ENCODE data around the gene COA8. TPM values are rescaled to one million over a fixed set of nuclear protein-coding genes. Genes with fewer than 3 reads are reported as not detected.

The COA8 gene
- total RNA-seq, 4 donors from 2014 or later, result 25.9 to 50.4 (median 33.6) TPM

GRCh38 chr14:103528587-103529382, 34.0 kb upstream of the COA8 start, which contains the start of gene TRMT61A:
TRMT61A (plus strand) TSS chr14:103529196; CDS start chr14:103529979, 783 bp downstream.
- WGBS, 2 donors, result 1 to 2% methylated on average over 28 to 34 of the region's 70 CpGs
- intact Hi-C loops (cut with DNase I), result no loop called here
- TF ChIP-seq POLR2A (IDR thresholded peaks at IDR 0.05) (peak in 1 of 2 donors; percentile 85), CTCF (IDR thresholded peaks at IDR 0.05) (no peak)
- Histone ChIP-seq H3K4me3 (replicated peaks in 1 of 3) (peak within 1 kb of the TSS; percentile 75 to 81 (median 80)), H3K27me3 (no peaks in the 10 kb centered on the region), H3K36me3 (no peaks in the 10 kb centered on the region), H3K9me3 (no peaks in the 10 kb centered on the region), H3K4me1 (peaks cover 23 to 31% of the 10 kb centered on the region in 2 donors), H3K27ac (peak within 1 kb of the TSS; percentile 92 to 97 (median 93))
- peak; percentile 90 for DNase-seq

GRCh38 chr14:103529383-103530365, 33.1 kb upstream of the COA8 start:
- no peak for DNase-seq
- intact Hi-C loops (cut with DNase I), result no loop called here
- Histone ChIP-seq H3K27me3 (no peaks in the 10 kb centered on the region), H3K36me3 (no peaks in the 10 kb centered on the region), H3K4me3 (replicated peaks in 1 of 3) (peak overlapping the region; percentile 75 to 81 (median 80)), H3K27ac (peak overlapping the region; percentile 41 to 93 (median 92)), H3K4me1 (peaks cover 23 to 31% of the 10 kb centered on the region in 2 donors), H3K9me3 (no peaks in the 10 kb centered on the region)
- WGBS, 2 donors, result 51 to 52% methylated on average over 19 of the region's 42 CpGs
- no peak for TF ChIP-seq POLR2A (IDR thresholded peaks at IDR 0.05)
- TF ChIP-seq CTCF (IDR thresholded peaks at IDR 0.05), result no peak

DNA sequence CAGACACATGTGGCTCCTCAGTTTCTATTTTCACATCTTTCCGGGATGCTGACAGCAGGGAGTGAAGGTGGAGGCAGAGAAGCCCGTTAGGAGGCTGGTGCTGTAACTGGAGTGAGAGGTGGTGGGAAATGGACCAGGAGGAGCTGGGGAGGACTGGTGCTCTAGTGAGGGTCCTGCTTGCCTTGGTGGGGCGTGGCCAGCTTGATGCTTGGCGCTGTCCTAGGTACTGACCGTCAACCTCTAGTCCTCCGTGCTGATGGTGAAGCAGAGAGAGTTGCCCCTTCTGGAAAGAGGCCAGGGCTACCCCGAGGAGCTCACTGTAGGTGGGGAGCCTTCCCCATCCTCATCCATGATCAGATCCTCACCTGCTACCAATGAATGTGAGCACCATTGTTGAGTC, 32.4 kb upstream of the COA8 start:
- intact Hi-C loops (cut with DNase I), result no loop called here
- DNase-seq, result no peak
- Histone ChIP-seq H3K9me3 (no peaks in the 10 kb centered on the region), H3K27me3 (no peaks in the 10 kb centered on the region), H3K27ac (no peak overlapping the region), H3K36me3 (no peaks in the 10 kb centered on the region), H3K4me3 (replicated peaks in 1 of 3) (no peak overlapping the region), H3K4me1 (peaks cover 23 to 31% of the 10 kb centered on the region in 2 donors)
- TF ChIP-seq POLR2A (IDR thresholded peaks at IDR 0.05), result no peak
- TF ChIP-seq CTCF (IDR thresholded peaks at IDR 0.05), result no peak
- 53 to 63% methylated on average over 6 to 7 of the region's 7 CpGs for WGBS, 2 donors

GRCh38 chr14:103530831-103531230, 31.9 kb upstream of the COA8 start:
- TF ChIP-seq POLR2A (IDR thresholded peaks at IDR 0.05) (no peak), CTCF (IDR thresholded peaks at IDR 0.05) (no peak)
- intact Hi-C loops (cut with DNase I), result no loop called here
- no peaks in the 10 kb centered on the region for H3K36me3 ChIP-seq
- WGBS, 2 donors, result 91 to 94% methylated on average over 5 to 10 of the region's 11 CpGs
- H3K9me3 ChIP-seq, result no peaks in the 10 kb centered on the region
- H3K4me1 ChIP-seq, result peaks cover 23 to 31% of the 10 kb centered on the region in 2 donors
- no peak for DNase-seq
- no peak overlapping the region for H3K4me3 ChIP-seq (replicated peaks in 1 of 3)
- H3K27me3 ChIP-seq, result no peaks in the 10 kb centered on the region
- H3K27ac ChIP-seq, result no peak overlapping the region
